ENCODE measurements around the gene RNF146.
"Not testable (repeated sequence)": the region's sequence is repeated elsewhere in the genome, so short reads cannot be mapped to it uniquely, and the experiment has no call there.

The RNF146 gene, protein sequence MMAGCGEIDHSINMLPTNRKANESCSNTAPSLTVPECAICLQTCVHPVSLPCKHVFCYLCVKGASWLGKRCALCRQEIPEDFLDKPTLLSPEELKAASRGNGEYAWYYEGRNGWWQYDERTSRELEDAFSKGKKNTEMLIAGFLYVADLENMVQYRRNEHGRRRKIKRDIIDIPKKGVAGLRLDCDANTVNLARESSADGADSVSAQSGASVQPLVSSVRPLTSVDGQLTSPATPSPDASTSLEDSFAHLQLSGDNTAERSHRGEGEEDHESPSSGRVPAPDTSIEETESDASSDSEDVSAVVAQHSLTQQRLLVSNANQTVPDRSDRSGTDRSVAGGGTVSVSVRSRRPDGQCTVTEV

DNA sequence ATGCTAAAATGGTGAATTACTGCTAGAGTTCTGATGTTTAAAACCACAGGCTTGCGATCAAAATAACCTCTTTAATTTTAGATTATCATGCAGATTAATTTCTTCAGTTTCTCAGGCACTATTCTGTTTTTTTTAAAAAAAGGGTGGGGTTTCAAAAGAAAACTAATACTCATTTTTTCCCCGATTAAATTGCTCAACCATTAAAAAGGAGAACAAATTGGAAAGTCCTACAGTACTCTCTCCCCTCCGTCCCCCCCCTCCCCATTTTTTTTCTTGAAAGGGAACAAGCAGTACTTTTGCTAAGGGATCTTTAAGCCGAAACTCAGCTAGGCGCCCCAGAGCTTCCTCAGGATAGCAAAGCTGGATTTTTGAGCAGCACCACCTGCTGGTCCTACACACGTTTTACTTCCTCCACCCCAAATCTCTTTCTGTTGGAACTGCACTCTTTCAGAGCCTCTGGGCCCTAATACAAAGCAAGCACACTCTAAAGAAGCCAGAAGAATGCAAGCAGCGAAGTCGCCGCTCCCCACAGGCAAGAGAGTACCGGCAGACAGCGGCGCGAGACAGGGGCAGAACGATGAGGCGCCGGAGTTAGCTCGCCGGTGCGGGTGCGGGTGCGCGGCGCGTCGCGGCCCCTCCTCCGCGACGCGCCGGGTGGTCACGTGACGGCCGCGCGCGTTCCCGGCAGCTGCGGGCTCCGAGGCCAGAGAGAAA is at the start of gene RNF146:
Gene RNF146, plus strand, starts transcription at position 687 of the 714 bp plus-strand sequence. CDS start 13,475 bp downstream, outside the sequence.
- DNase-seq, result peak; percentile 92

DNA sequence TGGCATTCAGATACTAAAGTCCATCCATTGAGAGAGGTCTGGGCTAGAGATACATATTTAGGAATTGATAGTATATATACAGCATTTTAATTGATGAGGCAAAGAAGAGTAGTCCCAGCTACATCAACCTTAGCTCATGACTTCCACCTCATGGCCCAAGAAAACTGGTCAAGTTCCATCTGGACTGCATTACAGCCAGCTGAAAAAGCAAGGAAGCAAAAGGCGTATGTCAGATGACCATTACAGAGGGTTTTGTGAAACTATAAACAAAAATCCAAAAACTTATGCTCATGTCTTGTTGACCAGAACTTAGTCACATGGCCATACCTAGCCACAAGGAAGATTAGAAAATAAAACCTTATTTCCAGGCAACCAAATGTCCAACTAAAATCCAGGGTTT is 46.8 kb upstream of the RNF146 start:
- no peak for DNase-seq

DNA sequence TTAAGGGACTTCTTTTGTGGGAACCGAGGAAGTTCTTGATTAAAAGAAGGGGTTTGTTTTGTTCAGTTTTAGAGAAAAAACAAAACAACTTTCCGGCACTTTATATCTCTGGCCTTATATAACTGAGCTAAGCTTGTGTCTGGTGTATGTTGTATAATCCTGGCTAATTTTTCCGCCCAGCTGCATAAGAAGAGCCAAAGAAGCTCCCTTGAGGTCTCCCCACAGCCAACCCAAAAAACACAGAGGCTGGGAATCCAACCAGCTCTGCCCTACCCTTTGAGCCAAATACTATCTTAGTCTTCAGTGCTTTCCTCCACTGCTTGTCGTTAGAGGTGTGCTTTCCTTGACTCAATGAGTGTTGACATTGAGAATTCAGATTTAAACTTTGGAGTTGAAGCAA is 45.5 kb upstream of the RNF146 start:
- no peak for DNase-seq

DNA sequence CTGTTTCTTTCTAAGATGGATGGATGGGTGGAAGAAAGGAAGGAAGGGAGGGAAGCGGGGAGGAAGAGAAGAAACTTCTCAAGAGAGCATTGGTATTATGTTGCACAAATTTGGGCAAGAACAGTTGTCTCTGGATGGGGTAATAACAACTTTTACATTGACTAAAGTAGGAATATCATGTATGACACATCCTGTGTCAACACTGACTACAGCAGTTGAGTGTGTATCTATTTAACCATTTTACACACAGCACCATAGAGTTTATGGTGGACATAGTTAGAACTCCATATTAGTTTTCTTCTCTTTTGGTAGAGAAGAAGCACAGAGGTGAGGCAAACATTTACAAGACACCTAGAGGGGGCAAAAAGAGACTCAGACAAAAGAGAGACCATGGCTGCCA is 44.2 kb upstream of the RNF146 start:
- DNase-seq, result no peak

DNA sequence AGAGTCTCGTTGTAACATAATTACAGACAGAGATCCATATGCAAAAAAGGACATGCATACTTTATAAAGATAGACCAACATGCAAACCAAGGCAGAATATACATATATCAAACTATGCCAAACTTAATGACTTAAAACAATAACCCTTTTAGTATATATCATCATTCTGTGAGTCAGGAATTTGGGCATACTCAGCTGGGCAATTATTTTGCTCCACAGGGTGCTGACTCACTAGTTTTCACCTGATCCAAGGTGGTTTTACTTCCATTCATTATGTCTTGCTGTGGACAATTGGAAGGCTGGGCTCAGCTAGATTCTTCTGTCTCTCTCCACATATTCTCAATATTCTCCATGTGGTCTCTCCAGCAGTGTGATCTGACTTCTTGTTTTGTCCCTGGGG is 41.2 kb upstream of the RNF146 start:
- DNase-seq, result no peak

DNA sequence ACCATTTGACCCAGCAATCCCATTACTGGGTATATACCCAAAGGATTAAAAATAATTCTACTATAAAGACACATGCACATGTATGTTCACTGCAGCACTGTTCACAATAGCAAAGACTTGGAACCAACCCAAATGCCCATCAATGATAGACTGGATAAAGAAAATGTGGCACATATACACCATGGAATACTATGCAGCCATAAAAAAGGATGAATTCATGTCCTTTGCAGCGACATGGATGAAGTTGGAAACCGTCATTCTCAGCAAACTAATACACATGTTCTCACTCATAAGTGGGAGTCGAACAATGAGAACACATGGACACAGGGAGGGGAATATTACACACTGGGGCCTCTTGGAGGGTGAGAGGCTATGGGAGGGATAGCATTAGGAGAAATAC is 32.8 kb upstream of the RNF146 start:
- not testable (repeated sequence) for DNase-seq

DNA sequence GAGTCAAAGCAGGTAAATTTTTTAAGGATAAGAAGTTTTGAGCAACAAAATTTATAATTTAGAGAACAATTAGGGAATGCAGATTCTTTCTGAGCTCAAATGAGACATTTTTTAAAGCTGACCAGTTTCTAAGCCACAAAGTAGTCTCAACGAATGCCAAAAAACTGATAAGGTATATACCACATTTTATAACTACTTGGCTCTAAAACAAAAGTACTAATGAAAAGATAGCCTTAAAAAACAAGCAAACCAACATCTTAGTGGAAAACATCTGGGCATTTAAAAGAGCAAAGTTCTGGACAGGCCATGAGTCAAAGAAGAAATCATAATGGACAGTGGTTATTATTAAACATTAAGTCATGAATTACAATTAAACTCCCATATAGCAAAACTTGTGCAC is 23.2 kb upstream of the RNF146 start:
- DNase-seq, result no peak

DNA sequence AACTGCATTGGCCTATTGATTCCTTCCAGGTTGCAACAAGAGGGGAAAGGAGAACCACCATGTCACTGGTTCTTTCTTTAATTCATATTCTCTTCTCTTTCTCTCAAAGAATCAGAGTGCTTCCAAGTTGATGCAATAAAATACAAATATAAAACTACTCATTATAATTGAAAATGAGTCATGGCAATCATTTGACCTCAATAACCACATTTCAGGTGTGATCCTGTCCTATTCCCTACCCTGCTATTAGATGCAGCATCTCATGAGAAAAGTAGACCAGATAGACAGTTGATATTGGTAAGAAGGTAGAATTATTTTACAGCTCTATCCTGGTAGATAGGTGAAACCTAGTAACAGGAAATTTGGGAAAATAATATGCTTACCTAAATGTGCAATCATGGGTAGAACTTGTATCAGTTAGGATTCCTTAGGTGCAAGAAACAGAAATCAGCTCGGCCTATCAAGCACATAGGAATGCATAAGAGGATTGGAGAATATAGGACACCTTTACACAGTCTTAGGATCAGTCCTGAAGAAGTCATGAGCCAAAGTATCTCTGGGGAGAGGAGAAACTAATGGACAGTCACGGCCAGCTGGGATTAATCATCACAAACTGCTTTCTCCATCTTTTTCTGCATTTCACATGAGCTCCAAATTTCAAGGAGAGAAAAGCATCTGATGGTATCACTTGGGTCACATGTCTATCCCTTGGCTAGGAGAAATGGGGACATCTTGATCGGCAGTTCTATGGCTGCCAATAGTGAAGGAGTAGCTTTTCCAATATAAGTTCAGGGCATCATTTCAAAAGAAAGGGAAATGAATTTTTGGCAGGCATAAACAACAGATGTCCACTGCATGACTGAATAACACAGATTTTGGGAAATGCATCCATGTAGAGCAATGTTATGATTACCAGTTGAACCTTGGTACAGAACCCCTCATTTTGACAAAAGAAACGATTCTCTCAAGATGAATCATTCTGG is 19.3 kb upstream of the RNF146 start:
- DNase-seq, result no peak

DNA sequence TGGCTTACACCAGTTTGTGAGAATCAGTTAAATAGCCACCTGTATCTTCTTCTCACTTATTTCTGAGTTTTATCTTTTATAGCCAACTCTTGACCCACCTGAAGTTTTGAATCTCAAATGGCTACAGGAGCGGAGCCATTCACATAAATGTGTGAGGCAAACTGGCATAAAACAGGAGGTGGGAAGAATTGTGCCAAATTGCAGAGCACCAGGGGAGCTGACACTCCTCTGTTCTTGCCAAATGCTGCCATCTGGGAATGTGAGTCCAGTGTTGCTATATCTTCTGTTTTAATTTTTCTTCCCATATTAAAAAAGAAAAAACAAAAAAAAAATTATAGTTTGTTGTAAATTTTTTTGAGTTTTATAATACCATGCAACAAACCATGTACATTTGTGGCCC is 17.0 kb upstream of the RNF146 start:
- DNase-seq, result no peak

DNA sequence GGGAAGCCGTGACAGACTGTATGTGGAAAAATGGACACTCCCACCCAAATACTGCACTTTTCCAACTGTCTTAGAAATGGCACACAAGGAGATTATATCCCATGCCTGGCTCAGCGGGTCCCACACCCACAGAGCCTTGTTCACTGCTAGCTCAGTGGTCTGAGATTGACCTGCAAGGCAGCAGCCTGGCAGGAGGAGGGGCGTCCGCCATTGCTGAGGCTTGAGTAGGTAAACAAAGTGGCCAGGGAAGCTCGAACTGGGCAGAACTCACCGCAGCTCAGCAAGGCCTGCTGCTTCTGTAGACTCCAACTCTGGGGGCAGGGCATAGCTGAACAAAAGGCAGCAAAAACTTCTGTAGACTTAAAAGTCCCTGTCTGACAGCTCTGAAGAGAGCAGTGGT is 11.4 kb upstream of the RNF146 start:
- no peak for DNase-seq

DNA sequence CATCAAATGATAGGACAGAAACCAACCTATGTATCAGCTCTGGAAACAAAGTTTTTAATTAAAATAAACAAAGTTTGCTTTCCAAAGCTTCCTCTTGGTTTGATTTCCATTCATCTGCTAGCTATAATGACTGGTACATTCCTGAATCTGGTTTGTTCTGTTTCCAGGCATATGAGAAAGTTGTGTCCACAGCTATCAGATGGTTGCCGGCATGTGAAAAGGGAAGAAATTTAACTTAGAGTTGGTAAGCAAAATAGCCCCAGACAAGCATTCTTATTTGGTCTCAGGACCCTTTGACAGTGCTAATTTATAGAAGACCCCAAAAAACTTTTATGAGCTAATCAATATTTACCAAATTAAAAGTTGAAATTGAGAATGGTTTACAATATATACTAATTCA is 3.8 kb upstream of the RNF146 start:
- no peak for DNase-seq

DNA sequence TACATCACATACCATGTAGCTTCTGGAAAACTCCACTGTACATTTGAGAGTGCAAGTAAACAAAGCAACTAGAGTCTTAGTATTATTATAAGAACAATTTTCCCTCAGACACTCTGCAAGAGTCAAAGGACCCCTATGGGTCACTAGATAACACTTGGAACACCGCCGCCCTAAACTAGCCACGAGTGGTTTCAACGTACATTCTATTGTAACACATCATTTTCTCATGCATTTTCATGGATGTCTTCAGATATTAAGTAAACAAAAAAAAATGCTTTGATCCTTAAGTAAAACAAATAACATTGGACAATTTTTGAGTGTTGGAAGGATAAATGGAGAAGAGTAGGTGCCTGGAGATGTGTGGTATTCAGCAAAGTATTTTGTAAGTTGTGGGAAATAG is 3.2 kb upstream of the RNF146 start:
- no peak for DNase-seq

DNA sequence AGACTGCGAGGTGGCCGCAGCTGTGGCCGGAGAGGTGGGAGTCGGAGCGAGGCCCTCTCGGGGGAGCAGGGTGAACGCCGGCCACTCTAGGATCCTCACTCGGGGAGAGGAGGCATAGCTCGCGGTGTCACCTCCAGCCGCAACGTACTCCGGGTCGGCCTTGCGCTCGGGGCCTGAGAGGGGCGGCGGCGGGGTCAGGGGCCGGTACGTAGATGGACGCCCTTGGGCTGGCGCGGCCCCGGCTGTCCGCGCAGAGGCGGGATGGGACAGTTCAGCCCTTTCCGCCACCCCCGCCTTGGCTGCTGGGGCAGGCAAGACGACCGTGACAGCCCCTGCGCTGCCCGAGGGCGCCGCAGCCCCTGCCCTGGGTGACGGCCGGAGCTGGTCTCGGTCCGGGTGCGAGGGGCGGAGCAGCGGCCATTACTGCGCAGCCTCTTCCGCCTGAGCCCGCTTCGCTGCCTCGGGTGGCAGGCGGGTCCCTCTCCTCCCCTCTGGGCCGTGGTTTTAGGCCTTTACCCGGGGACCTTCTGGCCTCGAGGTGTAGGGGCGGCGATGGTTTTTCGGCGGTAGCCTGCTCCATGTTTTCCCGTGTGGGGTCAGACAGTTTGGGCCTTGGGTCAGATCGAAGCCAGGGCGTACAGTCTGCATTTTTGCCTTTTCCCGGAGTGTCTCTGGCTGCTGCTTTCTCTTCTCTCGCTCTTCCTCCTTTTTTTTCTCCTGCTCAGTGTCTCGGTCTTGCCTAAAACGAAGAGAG is 405 bp downstream of the RNF146 start:
- peak; percentile 85 for DNase-seq

DNA sequence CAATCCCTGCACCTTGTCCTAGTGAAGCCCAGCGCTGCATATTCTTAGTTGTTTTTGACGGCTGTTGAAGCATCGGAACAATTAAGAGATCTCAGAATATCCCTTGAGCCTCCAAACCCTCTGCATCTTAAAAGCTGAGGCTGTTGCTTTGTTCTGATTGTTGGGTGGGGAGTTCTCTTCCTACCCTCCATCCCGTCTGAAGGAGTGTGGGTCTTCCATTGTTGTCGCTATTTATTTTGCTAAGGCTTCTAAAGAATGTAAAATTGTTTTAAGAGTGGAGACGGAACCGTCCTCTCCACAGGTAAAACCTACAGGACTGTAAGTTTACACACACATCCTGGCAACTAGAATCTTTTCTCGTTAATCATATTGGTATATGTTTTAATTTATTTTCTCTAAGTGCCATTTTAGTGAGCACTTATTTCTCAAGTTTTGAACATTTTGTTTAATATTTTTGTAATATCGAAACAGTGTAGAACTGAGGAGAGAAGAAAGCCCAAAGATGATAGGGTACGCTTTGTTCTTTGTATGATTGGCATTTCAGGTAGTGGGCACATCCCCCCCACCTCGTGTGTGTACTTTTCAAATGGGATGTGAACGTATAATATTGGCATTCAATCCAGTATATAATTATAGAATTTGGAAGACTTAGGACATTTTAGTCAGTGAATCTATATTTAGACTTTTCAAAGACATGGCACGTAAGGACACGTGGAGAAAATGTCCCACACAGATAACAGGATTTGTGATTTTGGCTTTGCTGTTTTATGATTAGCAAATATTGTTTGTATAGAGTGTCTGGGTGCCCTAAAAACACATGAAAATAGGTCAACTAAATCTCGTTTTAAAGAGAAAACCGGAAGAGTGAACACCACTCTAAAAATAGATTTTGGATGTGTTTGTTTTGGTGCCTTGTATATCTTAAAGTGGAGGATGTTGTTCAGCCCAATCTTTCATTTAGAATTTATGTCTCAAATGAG is 1.3 kb downstream of the RNF146 start:
- no peak for DNase-seq

DNA sequence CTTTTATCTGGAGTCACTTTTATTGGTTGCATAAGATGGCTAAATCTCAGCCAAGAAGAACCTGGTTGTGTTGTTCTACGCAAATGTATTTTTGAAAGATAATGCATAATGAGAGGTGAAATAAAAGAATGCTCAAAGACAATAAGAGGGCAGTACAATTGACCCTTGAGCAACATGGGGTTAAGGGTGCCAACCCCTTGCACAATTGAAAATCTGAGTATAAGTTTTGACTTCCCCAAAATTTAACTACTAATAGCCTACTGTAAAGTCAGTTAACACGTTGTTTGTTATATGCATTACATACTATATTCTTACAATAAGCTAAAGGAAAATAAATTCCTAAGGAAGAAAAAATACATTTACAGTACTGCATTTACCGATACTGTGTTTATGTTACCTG is 5.9 kb downstream of the RNF146 start:
- DNase-seq, result no peak

DNA sequence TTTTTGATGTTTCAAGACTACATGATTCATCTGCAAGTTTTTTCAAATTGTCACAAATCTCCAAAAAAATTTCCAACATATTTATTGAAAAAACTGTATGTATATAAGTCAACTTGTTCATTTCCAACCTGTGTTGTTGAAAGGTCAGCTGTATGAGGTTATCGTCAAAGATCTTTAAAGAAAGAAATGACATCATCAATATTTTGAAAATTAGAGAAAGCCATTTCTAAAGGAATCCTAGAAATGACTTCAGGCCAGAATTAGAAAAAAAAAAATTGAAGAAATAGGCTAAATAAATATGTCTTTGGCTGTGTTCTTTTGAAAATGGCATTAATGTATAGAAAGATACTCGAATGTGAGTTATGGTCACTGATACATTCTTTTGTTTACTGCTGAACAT is 6.8 kb downstream of the RNF146 start:
- DNase-seq, result no peak

DNA sequence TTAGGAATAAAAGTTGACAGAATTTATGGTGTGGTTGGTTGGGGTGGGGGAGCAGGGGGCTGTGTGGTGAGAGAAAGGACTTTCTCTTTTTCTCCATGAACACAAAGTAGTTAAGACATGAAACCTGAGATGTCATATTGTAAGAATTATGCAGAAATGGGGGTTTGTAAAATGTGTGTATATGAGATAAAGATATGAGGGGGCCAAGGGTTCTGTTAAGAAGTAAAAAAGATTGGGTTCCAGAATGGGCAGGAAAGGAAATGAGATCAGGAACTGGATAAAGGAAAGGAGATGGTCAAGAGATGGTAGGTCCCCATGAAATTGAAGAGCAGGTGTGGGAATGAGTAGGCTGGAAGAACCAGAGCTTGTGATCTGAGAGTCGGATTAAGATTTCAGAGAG is 9.7 kb downstream of the RNF146 start:
- DNase-seq, result no peak

DNA sequence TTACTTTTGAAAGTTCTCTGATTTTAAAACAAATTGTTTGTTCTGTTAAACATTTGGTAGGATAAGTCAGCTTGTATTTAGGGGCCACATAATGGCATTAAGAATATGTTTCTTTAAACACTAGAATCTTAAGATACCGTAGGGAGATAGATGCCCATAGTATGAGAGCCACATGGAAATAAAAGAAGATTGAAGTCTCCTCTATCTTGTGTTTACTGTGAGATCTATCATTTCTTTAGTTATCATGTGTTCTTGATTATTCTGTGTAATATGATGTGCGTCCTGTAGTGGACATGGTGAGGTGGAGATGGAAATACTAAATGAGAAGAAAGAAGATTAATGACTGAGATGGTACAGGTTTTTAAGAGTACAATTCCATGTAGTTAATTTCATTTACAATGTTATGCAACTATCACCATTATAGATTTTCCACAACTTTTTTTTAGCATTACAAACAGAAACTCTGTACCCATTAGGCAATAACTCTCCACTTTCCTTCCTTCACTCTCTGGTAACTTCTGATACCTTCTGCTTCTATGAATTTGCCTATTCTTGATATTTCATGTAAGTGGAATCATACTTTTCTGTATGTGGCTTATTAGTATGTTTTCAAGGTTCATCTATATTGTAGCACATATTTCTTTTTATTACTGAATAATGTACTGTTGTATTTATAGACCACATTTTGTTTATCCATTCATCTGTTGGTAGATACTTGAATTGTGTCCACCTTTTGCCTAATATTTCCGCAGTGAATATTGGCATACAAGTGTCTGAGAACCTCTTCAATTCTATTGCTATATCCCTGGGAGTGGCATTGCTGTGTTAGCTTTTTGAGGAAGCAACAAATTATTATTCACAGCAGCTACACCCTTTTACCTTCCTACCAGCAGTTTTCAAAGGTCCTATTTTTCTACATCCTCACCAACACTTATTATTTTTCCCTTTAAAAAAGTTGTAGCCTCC is 11.5 kb downstream of the RNF146 start:
- DNase-seq, result no peak

DNA sequence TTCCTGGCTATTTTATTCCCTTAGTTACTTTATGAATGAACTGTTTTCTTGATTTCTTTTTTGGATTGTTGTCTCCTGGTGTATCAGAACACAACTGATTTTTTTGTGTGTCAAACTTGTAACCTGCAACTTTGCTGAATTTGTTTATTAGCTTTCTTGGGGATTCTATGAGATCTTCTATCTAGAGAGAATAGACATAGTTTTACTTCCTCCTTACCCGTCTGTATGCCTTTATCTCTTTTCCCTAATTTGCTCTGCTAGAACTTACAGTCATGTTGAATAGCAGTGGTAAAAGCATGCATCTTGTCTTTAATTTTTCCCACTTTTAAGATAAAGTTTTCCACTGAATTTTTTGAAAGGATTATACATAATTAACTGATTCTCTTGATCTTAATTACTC is 13.2 kb downstream of the RNF146 start:
- no peak for DNase-seq

DNA sequence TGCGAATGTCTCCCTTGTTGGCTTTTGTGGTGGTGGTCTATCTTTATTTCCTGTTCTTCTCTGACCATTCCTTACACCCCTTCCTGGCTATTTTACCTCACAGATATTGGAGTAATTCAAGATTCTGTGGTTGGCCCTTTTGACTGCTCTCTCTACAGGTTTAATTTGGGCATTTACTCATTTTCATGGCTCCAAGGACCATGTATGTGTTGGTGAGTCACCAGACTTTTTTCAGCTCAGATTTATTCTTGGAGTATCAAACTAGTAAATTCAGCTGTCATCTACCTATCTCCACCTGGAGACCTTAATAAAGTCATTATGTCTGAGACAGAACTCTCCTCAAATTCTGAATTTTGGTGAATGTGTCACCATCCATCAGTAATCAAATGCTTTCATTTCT is 15.5 kb downstream of the RNF146 start:
- no peak for DNase-seq
